CMK (cell line): Measurements from ENCODE around the gene LRRN4CL.
"Not testable (repeated sequence)": the region's sequence is repeated elsewhere in the genome, so short reads cannot be mapped to it uniquely, and the experiment has no call there.

ENCODE experiments used
- DNase-seq: peaks from one replicate; pipeline ENCODE4 v3.0.0-alpha.2; 2010; ENCODE audit warnings: low read depth

The LRRN4CL gene

DNA sequence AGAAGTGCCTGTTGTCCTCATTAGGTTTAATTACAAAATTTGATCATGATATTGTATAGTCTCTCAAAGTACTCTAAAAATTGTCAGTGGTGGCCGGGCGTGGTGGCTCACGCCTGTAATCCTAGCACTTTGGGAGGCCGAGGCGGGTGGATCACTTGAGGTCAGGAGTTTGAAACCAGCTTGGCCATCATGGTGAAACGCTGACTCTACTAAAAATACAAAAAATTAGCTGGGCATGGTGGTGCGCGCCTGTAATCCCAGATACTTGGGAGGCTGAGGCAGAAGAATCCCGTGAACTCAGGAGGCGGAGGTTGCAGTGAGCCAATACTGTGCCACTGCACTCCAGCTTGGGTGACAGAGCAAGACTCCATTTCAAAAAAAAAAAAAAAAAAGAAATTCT lies 13.9 kb downstream of the LRRN4CL start:
- not testable (repeated sequence) for DNase-seq

DNA sequence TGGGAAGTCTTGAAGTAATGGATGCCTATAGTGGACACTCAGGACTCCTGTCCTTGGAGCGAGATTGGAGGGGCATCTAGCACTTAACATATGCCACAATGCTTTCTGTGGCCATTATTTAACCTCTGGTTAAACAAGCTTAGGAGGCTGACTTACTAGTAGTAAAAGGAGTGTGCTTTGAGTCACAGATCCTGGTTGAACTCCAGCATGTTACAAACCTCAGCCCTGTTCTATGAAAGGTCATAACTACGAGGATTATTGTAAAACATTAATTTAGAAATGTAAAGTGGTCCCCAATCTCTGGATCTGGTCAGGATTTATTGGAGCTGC lies 16.2 kb downstream of the LRRN4CL start:
- no peak for DNase-seq

DNA sequence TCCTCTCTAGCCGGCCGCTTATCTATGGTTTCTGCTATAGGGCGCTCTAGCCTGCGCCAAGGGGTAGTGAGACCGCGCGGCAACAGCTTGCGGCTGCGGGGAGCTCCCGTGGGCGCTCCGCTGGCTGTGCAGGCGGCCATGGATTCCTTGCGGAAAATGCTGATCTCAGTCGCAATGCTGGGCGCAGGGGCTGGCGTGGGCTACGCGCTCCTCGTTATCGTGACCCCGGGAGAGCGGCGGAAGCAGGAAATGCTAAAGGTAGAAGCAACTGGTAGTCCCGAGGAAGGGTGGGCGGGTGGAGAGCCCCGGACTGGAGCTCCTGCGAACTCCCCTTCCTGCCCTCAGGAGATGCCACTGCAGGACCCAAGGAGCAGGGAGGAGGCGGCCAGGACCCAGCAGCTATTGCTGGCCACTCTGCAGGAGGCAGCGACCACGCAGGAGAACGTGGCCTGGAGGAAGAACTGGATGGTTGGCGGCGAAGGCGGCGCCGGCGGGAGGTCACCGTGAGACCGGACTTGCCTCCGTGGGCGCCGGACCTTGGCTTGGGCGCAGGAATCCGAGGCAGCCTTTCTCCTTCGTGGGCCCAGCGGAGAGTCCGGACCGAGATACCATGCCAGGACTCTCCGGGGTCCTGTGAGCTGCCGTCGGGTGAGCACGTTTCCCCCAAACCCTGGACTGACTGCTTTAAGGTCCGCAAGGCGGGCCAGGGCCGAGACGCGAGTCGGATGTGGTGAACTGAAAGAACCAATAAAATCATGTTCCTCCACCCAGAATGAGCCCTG lies 17.5 kb downstream of the LRRN4CL start, which contains the start of the genes LBHD1 and UQCC3:
TSS of gene LBHD1 (minus strand) at position 660 of the 782 bp plus-strand sequence. CDS start 2,236 bp downstream, outside the sequence.
TSS of gene UQCC3 (plus strand) at position 66 of the 782 bp plus-strand sequence. CDS start at position 139, 73 bp downstream.
- peak; percentile 83 for DNase-seq

DNA sequence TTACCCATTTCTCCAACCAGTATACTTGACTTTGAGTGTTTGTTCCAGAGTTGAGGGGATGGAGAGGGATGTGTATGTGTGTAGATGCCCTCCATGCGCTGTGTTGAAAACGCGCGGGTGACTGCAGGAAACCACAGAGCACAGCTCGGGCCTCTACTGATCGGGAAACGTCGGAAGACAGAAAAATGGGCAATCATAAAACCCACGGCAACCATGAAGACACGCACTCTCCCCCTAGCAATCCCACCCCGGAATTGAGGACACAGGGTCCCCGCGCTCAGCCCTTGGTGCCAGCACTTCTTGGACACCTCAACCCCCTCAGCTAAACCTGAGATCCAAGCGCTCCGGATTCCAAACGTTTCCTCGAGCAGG lies 18.1 kb downstream of the LRRN4CL start:
- DNase-seq, result no peak

DNA sequence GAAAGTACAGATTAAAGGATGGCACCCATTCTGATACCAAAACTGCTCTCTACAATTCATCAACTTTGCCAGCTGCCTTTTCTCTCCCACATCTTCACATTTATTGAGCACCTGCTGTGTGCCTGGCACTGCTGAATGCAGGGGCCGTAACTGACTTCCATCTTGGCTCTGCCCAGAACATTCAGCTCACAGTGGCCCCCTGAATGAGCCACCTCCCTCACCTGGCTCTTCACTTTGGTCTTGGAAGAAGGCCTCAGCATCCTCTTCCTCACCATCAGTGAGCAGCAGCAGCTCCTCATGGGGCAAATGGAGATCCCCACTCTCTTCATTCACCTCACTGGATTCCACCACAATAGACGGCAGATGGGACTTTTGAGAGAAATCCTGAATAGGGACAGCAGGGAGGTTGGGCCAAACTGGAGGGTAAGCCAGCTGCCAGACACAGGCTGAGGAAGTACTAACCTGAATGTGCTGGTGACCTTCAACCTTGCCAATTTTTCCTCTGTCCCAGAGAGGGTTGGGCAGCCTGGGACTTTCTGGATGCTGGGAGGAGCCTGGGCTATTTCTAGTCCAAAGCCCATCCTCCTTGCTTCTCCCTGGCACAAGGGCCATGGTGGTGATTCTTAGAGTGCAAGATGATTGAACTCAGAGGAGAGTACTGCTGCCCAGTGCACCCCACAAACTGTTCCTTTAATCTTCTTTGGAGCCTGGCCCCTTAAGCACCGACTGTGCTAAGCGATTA lies 19.7 kb downstream of the LRRN4CL start:
- no peak for DNase-seq

GRCh38 chr11:62667460-62667859 lies 21.9 kb downstream of the LRRN4CL start:
- no peak for DNase-seq

DNA sequence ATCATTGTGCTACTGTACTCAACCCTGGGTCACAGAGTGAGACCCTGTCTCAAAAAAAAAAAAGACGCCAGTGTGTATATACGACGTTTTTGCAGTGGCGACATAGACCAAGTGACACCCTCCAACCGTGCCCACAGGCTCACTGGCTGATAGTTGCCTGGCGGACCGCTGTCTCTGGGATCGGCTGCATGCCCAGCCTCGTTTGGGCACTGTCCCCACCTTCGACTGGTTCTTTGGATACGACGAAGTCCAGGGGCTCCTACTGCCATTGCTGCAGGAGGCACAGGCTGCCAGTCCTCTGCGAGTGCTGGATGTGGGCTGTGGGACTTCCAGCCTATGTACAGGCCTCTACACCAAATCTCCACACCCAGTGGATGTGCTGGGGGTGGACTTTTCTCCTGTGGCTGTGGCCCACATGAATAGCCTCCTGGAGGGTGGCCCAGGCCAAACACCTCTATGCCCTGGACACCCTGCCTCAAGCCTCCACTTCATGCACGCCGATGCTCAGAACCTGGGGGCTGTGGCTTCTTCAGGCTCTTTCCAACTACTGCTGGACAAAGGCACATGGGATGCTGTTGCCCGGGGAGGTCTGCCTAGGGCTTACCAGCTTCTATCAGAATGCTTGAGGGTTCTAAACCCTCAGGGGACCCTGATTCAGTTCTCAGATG lies 22.9 kb downstream of the LRRN4CL start:
- no peak for DNase-seq

GRCh38 chr11:62665599-62666258 lies 23.6 kb downstream of the LRRN4CL start:
- peak; percentile 52 for DNase-seq

DNA sequence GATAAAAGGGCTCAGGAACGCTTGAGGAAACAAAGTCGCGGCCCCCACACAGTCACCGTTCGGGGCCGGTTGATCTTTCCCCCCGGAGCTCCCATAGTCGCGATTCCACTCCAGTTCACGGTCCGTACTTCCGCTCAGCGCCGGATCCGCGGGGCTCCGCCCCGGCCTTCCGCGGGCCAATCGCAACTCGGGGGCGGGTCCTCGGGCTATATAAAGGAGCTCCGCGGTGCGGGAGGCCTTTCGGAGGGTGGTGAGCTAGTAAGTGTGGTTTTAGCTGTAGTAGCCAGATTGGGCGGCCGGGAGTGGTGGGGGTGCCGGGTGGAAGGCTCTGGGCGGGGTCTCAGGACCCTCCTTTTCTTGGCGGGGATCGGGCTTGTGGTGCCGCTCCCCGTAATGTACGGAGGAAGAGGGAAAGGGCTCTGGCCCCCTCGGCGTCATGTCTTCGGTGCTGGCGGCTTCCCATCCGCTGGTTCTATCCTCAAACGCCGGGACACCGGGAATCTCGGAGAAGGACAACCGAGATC lies 24.2 kb downstream of the LRRN4CL start, which contains the start of the genes C11orf98 and CSKMT:
TSS of gene C11orf98 (minus strand) at position 136 of the 524 bp plus-strand sequence. CDS start at position 95, 41 bp downstream.
TSS of gene CSKMT (plus strand) at position 238 of the 524 bp plus-strand sequence. CDS start 568 bp downstream, outside the sequence.
- peak; percentile 87 for DNase-seq

DNA sequence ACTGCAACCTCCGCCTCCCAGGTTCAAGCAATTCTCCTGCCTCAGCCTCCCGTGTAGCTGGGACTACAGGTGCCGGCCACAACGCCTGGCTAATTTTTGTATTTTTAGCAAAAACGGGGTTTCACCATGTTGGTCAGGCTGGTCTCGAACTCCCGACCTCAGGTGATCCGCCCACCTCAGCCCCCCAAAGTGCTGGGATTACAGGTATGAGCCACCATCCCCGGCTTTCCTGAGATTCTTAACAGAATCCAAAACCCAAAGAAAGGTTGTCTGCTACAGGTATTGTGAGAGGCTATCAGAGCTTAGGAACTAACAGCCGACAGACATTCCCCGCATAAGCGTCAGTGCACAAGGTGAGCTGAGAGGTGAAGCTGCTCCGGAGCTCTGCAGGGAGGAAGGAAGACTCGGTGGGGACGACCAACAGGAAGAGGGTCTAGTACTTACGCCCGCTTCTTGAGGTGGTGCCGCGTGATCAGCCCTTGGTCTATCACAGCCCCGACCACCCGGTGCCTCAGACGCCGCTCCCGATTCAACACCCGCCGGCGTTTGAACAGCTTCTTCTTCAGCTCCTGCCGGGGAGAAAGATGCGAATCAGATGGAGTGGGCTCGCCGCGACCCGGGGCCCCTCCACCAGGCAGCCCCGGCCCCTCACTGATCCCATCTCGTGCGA lies 24.8 kb downstream of the LRRN4CL start:
- DNase-seq, result peak; percentile 47

GRCh38 chr11:62656796-62657429 lies 32.4 kb downstream of the LRRN4CL start:
- no peak for DNase-seq

DNA sequence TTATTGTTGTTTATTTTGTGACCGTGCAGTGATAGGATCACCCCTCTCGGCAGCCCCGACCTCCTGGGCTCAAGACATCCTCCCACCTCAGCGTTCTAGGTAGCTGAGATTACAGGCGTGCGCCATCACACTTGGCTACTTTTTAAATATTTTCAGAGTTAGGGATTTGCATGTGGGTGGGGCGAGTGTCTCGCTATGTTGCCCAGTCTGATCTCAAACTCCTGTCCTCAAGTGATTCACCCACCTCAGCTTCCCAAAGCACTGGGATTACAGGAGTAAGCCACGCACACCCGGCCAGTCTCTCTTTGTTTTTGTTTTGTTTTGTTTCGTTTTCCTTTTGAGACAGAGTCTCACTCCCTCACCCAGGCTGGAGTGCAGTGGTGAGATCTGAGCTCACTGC lies 35.0 kb downstream of the LRRN4CL start:
- DNase-seq, result no peak

- DNase-seq, result no peak
These were observed 36.9 kb downstream of the LRRN4CL start for GRCh38 chr11:62652161-62653006.

DNA sequence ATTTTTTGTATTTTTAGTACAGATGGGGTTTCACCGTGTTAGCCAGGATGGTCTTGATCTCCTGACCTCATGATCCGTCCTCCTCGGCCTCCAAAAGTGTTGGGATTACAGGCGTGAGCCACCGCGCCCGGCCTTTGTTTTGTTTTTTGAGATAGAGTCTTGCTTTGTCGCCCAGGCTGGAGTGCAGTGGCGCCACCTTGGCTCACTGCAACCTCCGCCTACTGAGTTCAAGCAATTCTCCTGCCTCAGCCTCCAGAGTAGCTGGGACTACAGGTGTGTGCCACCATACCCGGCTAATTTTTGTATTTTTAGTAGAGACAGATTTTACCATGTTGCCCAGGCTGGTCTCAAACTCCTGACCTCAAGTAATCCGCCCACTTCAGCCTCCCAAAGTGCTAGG lies 39.0 kb downstream of the LRRN4CL start:
- not testable (repeated sequence) for DNase-seq

DNA sequence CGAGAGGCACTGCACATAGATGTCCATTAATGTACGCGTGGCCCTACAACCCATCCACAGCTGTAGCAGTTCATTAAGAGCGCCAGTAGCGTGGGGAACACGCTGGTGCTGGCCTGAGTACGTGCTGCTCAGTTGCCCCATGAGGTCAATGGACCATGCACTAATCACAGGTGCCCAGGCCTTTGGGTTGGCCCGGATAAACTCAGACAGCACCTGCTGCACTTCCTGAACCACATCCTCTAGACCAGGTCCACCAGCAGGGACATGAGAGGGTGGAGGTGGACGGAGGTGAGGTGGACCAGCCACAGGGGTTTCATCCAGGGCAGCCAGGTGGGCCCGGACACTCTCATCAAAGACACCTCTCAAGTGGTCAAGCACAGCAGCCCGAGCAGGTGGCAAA lies 39.8 kb downstream of the LRRN4CL start:
- no peak for DNase-seq

GRCh38 chr11:62648967-62649364 lies 40.4 kb downstream of the LRRN4CL start:
- no peak for DNase-seq

DNA sequence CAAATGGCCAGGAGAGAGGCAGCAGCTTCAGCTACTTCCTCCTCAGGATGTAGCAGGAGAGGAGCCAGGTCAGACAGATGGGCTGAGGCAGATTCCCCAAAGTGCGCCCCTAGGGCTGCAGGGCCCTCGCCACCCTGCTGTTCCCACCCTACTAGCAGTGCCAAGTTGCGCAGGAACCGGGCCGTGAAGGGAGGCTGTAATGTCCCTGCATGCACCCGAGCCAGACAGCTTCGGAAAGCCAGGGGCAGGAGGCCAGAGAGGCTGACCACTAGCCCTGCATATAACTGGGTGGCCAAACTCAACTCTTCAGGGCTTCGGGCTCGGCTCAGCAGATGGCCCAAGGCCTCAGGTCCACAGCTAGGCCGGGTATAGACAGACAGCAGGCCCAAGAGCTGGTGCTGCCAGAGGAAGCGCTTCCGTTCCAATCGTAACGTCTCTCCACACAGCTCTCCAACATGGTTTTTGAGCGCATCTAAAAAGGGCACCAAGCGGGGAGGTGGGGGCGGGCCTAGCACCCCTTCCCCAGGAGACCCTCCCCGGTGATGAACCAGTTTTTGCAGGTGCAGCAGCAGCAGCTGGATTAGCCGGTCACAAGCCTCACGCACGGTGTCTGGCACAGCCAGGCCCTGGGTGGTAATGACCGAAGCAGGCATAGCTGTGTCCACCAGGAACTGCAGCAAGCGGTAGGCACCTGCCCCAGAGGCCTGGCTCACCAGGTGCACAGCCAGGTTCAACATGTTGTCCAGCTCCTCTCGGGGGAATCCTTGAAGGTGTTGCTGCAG lies 41.0 kb downstream of the LRRN4CL start:
- DNase-seq, result no peak

DNA sequence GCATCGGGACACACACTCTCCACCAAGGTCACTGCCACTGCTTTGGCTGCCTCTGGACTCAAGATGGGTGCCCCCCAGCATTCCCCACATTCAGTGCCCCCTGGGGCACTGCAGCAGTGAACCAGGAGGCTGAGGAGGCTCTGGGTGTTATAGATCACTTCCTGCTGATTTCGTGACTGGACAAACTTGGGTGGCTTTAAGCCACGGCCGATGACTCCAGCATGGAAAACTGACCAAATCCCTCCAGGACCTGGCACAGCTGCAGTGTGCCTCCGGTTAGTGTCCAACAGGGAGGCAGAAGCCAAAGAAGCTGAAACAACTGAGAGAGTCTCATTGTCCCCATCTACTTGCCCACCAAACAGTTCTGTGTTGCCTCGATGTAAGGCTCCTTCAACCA lies 41.7 kb downstream of the LRRN4CL start:
- no peak for DNase-seq
